GM12864 (cell line): ENCODE measurements around the gene ATE1.

Source experiments
- DNase-seq: peaks from one replicate; pipeline ENCODE4 v3.0.0-alpha.2; 2011; ENCODE audit warnings: low read depth
- H3K4me3 ChIP-seq: 2 replicates; pipeline ENCODE4 v1.5.1; 2011; ENCODE audit warnings: mild to moderate bottlenecking, low read depth, low read length, control low read depth
- TF ChIP-seq, protein P1 (sequence below): IDR thresholded peaks from 2 replicates; pipeline ENCODE4 v1.5.1; 2011; ENCODE audit warnings: low read depth, mild to moderate bottlenecking, moderate library complexity, low read length, control low read depth, inconsistent platforms; ENCODE audit errors: missing control alignments

The ATE1 gene

DNA sequence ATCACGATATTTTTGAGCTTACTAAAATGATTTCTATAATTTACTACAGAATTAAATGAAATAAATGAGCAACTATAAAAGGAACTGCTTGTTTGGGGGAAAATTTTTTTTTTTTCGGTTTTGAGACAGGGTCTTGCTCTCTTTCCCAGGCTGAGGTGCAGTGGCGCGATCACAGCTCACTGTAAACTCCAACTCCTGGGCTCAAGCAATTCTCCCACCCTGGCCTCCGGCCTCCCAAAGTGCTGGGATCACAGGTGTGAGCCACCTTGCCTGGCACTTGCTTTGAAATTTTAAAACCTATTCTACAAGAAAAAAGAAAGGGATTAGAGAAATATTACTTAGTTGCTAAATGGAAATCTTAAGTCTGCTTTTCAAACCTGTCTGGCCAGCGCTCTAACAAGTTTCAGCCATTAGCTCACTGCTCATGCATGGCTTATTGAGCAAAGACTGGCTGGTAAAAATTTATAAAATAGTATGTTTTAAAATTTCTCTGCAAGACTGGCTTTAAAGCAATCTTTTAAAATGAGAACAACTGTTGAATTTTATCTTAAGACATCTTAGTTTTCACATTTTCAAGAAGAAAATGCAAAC lies 144.0 kb downstream of the ATE1 start:
- no peak for DNase-seq
- TF ChIP-seq, protein P1, sequence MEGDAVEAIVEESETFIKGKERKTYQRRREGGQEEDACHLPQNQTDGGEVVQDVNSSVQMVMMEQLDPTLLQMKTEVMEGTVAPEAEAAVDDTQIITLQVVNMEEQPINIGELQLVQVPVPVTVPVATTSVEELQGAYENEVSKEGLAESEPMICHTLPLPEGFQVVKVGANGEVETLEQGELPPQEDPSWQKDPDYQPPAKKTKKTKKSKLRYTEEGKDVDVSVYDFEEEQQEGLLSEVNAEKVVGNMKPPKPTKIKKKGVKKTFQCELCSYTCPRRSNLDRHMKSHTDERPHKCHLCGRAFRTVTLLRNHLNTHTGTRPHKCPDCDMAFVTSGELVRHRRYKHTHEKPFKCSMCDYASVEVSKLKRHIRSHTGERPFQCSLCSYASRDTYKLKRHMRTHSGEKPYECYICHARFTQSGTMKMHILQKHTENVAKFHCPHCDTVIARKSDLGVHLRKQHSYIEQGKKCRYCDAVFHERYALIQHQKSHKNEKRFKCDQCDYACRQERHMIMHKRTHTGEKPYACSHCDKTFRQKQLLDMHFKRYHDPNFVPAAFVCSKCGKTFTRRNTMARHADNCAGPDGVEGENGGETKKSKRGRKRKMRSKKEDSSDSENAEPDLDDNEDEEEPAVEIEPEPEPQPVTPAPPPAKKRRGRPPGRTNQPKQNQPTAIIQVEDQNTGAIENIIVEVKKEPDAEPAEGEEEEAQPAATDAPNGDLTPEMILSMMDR, result no peak

DNA sequence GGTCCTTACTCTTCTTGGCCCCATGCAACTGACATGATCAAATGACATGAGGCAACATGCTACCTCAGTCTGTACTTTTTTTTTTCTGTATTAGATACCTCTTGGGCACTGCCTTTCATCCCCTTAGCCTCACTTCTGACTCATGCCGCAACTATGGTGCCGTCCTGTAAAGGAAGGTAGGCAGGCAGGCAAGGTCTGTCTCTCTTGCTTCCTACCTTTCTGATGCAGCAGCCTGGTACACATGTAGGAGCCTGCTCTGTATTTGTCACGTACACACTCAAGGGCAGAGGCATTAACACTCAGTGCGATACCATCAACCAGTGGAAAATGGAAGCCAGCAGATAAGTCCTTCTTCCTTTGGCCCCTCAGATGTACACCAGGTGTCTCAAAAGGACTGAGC lies 146.7 kb downstream of the ATE1 start:
- TF ChIP-seq, protein P1, result no peak
- H3K4me3 ChIP-seq, result no peak overlapping the region
- no peak for DNase-seq

More for the DNA sequence above, 144.0 kb downstream of the ATE1 start:
- no peak overlapping the region for H3K4me3 ChIP-seq

DNA sequence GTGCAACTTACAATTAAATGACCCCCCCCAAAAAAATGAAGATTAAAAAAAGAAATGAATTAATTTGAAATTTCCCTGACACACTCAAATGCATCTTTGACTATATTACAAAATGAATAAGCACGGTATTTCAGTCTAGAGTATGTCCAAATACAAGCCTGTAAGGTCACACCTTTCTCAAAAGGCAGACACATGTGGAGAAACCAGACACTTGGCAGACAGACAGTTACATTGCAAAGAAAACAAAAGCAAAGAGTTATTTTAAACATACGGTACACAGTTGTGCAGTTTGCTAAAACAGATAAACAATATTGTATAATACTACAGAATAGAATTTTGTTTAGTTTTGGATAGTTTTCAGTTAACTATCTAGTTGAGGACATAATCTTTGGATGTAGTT lies 153.0 kb downstream of the ATE1 start:
- TF ChIP-seq, protein P1, result no peak
- no peak overlapping the region for H3K4me3 ChIP-seq
- no peak for DNase-seq

DNA sequence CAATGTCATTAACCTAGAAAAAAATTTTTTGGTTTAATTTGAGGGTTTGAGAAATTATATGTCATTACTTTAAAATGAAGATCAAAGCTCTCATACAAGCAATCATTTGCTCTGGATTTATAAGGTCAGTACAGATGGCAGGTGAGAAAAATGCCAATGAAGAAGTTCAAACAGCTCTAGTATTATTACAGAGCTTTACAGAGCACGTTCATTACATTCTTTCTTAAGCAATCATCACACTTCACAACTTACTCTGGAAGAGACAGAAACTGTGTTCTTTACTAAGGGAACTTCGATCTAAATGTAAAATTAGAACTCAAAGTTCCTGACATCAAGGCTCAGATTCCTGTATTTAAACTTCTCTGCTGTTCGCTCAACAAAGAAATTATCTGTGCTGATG lies 153.4 kb downstream of the ATE1 start:
- H3K4me3 ChIP-seq, result no peak overlapping the region
- TF ChIP-seq, protein P1, result no peak
- DNase-seq, result no peak

DNA sequence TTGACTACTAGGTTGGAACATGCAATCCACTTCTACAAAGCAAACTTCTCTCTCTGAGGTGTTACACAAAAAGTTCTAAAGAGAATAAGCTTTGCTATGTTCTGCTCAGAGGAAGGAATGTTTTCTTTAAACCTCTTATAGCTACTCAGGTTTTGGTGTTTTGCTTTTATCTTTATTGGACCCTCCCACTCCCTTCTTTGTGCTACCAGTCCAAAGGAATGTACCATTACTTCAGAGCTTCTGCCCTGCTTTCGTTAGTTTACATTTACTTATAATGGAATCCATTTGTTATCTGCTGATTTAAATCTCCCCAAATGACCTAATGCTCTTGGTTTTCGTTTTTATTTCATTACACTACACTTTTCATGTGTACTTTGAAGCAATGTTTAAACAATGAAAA lies 154.9 kb downstream of the ATE1 start:
- TF ChIP-seq, protein P1, result no peak
- no peak overlapping the region for H3K4me3 ChIP-seq
- no peak for DNase-seq

DNA sequence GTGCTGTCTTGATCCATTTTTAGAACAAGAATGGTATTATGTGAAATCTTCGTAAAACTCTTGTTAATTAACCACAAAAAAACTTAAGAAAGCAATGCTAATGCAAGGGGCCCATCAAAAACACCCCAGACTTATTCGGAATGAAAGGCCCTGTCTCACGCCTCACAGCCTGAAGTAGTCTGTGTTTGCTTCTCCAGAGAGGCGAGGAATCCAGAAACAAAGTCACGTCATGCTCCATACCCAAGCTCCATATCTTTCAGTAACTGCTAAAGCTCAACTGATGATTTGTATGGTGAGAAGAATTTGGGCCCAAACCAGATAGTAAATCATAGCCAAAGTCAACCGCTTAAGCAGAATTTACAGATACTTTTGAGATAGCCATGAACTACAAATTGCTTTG lies 155.4 kb downstream of the ATE1 start:
- DNase-seq, result no peak
- TF ChIP-seq, protein P1, result no peak
- H3K4me3 ChIP-seq, result no peak overlapping the region

DNA sequence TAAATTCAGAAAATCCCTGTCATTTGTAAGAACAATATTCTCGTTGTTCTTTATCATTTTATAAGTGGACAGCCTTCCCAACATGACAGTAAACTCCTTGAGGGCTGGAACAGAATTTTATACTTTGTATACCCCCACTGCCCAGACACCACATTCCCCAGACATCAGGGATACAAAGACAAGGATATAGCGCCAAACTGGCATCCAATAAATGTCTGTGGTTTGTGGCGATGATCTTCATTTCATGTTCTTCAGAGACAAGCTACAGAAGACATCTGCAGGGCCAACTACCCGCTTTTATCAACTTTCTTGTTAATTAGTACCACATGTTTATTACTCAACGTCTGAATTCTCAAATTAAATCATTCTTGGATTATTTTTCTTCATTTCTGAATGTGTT lies 155.9 kb downstream of the ATE1 start:
- TF ChIP-seq, protein P1, result no peak
- H3K4me3 ChIP-seq, result no peak overlapping the region
- no peak for DNase-seq
